HFFc6 (cell line): Measurements from ENCODE around the gene TBX20. TPM values are rescaled to one million over a fixed set of nuclear protein-coding genes. Genes with fewer than 3 reads are reported as not detected.

Experiments
- total RNA-seq, 6 experiments: library from RNA; stranded (reverse); fragmentation: NEBNext Ultra II Directional; extraction: Animal tissue kit (Norgen Biotek cat#: 25700); gene quantifications; 2 replicates in 1 of 6; 3 replicates in 5 of 6; pipeline ENCODE4 v1.2.3, GENCODE V29; 2021

Gene TBX20
- total RNA-seq, 6 experiments from 2014 or later = not detected

Other genes with a start within 250 kb of the TBX20 start
- gene DPY19L1, start 216.6 kb downstream of the TBX20 start, total RNA-seq = 10 to 100 TPM; 23.7 to 33.4 (median 30.2) TPM